Activated naive CD4-positive, alpha-beta T cell treated with Interleukin-2 at 50 U/mL for 16 hours (primary cell): Measurements from ENCODE around the gene FAM83E.
"Not testable (repeated sequence)": the region's sequence is repeated elsewhere in the genome, so short reads cannot be mapped to it uniquely, and the experiment has no call there.

Source experiments
- DNase-seq: peaks from one replicate; pipeline ENCODE4 v3.0.0-alpha.2; 2020

The FAM83E gene

DNA sequence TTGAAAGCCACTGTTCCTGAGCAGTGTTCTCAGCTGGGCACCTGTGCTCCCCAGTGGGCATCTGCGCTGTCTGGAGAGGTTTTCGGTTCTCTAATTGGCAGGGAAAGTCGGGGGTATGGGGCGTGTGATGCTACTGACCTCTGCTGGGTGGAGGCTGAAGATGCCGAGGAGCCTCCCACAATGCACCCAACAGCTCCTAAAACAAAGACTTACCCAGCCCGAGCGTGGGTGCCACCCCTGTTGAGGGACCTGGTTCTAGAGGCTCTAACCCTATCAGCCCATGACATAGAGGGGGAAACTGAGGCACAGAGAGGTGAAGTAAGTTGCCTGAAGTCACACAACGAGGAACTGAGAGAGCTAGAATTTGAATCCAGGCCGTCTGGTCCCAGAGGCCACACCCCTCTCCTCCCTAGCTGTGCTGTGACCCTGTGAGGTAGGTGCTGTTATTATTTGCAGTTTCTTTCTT, 6.0 kb downstream of the FAM83E start:
- DNase-seq: peak; percentile 58

DNA sequence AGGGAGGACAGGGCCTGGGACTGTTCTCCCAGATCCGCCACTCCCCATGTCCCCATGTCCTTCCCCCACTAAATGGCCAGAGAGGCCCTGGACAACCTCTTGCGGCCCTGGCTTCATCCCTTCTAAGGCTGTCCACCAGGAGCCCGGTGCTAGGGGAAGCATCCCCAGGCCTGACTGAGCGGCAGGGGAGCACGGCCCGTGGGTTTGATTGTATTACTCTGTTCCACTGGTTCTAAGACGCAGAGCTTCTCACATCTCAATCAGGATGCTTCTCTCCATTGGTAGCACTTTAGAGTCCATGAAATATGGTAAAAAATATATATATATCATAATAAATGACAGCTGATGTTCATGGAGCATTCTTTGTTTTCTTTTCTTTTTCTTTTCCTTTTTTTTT, 7.5 kb downstream of the FAM83E start:
- no peak for DNase-seq

DNA sequence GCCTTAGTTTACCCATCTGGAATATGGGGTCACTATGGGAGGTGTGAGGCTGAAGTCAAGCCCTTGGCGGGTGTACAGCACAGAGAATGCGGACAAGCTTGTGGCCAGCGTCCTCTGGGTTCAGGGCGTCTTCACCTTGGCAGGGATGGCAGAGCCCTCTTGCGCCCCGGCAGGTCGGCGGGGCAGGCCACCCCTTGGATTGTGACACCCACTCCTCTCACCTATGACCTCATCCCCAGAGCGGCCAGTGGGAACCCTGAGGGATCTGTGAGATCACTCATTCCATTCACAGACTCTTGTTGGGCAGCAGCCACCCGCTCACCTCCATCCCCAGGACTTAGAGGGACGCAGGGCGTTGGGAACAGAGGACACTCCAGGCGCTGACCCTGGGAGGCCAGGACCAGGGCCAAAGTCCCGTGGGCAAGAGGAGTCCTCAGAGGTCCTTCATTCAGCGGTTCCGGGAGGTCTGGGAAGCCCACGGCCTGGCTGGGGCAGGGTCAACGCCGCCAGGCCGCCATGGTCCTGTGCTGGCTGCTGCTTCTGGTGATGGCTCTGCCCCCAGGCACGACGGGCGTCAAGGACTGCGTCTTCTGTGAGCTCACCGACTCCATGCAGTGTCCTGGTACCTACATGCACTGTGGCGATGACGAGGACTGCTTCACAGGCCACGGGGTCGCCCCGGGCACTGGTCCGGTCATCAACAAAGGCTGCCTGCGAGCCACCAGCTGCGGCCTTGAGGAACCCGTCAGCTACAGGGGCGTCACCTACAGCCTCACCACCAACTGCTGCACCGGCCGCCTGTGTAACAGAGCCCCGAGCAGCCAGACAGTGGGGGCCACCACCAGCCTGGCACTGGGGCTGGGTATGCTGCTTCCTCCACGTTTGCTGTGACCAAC, 8.2 kb downstream of the FAM83E start, which contains the start of gene SPACA4:
Gene SPACA4 (plus strand): TSS at position 280 of the 896 bp plus-strand sequence. CDS start 237 bp downstream, at position 517.
- DNase-seq: no peak

DNA sequence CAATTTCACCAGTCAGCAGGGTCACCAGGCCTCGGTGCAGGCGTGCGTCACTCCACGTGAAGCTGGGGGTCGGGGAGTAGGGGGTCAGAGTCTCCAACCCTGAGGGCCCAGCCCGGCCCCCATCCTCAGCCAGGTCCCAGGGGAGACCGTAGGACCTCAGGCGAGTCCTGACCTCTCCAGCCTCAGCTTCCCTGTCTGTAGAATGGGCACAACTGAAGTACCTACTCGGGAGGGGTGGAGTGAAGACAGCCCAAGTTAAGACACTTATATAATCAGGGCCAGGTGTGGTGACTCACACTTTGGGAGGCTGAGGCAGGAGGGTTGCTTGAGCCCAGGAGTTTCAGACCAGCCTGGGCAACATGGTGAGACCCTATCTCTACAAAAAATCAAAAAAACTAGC, 11.0 kb downstream of the FAM83E start:
- no peak for DNase-seq

DNA sequence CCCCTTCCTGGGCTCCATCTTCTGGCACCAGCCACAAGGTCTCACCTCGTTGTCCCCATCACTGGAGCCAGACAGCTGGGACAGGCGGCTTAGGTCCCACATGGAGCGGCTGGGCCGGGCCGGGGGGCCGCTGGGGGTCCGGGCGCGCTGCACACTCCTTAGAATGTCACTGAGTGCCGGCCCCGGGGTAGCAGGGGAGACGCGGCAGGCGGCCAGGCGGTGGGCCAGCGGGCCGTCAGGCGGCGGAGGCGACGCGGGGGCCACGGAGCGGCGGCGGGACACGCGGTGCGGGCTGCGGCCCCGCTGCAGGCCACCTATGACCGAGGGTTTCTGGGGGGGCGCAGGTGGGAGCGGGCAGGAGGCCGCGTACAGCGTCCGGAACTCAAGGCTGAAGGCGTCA, 11.4 kb downstream of the FAM83E start:
- no peak for DNase-seq

DNA sequence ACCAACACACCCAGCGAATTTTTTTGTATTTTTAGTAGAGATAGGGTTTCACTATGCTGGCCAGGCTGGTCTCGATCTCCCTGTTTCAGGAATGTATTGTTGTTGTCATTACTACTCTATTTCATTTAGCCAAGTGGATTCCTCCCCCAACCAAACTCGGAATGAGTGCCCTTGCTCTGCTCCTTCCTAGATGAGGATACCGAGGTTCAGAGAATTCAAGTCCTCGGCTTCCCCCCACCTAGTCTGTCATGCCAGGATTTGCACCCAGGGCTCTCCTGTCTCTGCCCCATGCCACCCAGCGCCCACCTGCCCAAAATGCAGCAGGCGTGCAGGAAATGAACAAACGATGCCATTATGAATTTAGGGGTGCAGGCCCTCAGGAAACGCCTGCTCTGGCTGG, 11.9 kb downstream of the FAM83E start:
- no peak for DNase-seq

DNA sequence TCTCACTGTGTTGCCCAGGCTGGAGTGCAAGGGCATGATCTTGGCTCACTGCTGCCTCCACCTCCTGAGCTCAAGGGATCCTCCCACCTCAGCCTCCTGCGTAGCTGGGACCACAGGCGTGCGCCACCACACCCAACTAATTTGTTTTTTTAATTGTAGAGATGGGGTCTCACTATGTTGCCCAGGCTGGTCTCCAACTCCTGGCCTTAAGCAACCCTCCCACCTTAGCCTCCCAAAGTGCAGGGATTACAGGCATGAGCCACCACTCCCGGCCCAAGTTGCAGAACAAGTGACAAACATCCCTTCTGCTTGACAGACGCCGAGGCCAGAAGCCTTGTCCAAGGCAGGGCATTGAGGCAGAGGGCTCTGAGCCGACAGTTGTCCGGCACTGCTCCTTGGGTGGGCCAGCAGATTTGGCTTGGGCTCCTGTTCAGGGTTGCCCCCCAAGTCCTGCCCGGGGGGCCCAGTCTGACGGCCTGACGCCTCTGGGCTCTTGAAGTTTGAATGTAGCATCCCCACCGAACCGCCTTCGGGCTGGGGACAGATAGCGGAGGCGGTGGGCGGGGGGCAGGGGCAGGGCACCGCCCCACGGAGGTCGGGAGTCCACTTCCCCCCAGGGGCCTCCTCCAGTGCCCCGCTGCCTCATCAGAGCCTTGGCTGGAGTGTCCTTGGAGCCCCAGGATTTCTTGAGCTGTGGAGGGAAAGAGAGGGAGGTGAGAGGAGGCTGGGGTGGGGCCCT, 14.0 kb downstream of the FAM83E start:
- no peak for DNase-seq

DNA sequence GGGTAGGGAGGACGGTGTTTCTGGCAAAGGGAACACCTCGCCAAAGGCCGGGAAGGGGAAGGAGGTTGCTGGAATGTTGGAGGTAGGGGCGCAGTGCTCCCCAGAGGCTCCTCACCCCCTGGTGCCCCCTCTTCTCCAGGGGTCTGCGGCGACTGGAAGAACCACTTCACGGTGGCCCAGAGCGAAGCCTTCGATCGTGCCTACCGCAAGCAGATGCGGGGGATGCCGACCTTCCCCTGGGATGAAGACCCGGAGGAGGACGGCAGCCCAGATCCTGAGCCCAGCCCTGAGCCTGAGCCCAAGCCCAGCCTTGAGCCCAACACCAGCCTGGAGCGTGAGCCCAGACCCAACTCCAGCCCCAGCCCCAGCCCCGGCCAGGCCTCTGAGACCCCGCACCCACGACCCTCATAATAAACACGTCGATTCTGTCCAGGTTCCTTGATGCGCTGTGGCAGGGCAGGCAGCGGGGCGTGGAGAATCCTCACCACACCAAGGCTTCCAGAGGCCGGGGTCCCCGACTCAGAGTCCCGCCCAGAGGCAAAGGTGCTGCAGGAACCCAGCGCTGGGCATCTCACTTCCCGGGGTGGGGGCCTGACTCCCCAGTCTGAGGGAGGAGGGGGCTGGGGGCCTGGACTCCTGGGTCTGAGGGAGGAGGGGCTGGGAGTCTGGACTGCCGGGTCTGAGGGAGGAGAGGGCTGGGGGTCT, 15.7 kb downstream of the FAM83E start:
- no peak for DNase-seq

DNA sequence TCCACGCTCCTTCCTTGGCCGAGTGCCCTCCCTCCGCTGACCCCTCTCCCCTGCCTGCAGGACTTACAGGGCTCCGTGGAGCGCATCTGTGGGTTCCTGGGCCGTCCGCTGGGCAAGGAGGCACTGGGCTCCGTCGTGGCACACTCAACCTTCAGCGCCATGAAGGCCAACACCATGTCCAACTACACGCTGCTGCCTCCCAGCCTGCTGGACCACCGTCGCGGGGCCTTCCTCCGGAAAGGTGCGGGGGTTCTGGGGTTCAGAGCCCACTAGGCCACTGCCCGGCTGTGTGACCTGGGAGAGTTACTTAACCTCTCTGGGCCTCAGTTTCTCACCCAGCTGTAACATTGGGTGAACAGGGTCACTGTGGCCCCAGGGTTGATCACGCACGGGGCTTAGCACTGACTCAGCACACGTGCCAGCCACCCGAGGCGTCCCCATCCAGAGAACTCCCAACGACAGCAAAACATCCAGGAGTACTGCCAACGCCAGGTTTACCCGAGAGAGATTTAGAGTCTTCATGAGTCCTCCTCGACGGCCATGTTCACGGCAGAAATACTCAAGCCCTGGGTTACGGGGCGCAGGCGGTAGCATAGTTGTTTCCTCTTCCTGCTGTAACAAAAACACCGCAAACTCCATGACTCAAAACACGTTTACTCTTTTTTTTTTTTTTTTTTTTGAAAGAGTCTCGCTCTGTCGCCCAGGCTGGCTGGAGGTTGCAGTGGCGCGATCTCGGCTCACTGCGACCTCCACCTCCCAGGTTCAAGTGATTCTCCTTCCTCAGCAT, 18.0 kb downstream of the FAM83E start:
- peak; percentile 66 for DNase-seq

DNA sequence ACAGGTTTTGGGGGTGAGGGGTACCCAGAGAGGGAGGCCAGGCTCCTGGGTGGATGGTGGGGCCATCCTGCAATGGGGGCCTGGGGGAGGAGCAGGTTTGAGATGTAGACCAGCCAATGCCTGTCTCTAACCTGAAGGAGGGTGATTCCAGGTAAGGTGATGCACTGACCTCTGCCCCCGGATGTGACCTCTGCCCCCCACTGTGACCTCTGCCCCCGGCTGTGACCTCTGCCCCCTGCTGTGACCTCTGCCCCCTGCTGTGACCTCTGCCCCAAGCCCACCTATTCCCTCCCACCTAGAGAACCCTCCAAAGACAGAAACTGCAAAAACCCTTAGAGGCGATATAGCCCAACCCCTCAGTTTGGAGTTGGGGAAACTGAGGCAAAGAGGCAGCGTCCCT, 18.6 kb downstream of the FAM83E start:
- no peak for DNase-seq

DNA sequence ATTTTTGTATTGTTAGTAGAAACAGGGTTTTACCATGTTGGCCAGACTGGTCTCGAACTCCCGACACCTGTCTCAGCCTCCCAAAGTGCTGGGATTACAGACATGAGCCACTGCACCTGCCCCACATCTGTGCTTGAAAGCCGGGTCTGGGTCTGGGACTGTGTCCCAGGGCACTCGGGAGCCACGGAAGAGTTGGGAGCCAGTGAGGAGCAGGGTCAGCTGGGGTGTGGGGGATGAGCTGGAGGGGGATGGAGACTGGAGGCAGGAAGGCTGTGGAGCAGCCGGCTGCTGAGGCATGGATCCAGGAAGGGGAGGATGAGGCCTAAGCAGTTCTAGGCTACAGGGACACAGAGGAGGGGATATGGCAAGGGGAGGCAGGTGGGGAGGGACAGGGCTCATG, 19.0 kb downstream of the FAM83E start:
- DNase-seq: no peak

DNA sequence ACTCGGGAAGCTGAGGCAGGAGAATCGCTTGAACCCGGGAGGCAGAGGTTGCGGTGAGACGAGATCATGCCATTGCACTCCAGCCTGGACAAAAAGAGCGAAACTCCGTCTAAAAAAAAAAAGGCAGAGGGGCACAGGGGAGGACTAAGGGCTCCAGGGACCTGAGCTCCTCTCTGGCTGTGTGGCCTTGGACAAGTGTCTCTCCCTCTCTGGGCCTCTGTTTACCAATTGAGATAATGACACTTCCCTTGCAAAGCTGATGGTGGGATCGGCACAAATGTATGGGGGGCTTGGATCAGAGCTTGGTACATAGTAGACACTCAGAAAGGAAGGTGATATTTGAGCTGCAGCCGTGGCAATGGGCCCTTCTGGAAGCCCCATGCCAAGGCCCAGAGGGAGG, 19.7 kb downstream of the FAM83E start:
- no peak for DNase-seq

DNA sequence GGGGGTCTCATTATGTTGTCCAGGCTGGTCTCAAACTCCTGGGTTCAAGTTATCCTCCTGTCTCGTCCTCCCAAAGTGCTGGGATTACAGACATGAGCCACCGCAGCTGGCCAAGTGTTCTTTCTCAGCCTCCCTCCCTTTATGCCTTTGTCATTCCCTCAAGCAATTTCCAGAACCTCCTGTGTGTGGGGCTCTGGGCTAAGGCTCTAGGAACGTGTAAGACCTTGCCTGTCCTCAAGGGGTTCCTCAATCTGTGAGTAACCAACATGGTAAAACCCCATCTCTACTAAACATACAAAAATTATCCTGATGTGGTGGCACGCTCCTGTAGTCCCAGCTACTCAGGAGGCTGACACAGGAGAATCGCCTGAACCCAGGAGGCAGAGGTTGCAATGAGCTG, 23.9 kb downstream of the FAM83E start:
- no peak for DNase-seq

DNA sequence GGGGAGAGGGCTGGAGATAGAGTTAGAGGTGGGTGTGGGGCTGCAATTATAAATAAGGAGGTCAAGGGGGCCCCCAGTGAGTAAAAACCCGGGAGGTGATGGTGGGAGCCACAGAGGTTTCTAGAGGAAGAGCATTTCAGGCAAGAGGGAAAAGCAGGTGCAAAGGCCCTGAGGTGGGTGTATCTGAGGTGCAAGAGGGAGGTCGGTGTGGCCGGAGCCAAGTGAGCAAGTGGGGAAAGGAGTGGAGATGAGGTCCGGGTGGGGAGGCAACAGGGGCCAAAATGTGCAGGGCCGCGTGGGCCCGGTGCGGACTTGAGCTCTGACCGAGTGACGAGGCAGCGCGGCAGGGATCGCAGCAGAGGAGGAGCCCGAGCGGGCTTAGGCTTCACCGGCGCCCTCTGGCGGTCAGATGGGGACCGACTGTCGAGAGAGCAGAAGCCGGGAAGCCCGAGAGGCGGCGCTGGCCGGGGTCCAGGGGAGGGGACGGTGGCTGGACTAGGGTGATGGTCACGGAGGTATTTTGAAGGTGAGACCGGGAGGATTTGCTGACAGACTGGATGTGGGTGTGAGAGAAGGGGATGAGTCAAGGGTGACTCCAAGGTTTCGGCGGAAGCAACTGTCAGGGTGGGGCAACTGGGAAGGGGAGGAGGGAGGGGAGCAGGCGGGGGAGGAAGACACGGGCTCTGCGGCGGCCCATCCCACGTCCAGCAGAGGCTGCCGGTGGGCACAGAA, 26.0 kb downstream of the FAM83E start:
- peak; percentile 86 for DNase-seq

DNA sequence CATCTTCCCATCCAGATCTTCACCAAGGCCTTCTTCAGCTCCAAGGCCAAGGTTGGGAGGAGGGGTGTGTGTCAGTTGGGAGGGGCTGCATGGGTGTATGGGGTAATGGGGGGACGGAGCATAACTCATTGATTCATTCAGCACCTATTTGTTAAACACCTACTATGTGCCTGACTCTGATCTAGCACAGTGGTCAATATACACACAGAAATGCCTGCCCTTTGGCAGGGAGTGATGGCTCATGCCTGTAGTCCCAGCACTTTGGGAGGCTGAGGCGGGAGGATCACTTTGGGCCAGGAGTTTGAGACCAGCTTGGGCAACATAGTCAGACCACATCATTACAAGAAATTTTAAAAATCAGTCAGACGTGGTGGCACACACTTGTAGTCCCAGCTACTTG, 27.5 kb downstream of the FAM83E start:
- no peak for DNase-seq

DNA sequence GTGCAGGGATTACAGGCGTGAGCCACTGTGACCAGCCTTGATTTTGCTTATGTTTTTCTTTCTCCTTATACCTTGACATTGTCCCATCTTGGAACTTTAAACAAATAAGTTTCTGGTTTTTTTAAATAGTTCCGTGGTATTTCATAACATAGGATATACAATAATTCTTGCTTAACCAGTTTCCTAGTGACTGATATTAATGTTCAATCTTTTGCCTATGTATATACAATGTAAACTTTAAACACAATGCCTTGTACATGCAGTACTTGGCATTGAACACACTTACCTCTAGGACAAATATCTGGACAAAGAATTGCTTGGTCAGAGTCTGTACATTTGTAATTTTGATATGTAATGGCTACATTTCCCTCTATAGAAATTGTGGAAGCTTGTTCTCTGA, 32.7 kb downstream of the FAM83E start:
- no peak for DNase-seq

DNA sequence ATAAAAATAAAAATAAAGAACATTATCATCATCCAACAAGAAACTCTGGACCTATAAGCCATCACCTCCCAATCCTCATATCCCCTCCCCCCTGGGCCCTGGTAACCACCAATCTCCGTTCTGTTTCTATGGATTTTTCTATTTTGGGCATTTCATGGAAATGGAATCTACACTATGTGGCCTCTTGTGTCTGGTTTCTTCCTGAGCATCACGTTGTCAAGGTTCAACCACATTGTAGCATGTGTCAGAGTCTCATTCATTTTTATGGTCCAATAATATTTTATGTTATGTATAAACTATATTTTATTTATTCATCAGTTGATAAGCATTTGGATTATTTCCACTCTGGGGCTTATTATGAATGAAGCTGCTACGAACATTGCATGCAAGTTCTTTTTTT, 36.0 kb downstream of the FAM83E start:
- no peak for DNase-seq

DNA sequence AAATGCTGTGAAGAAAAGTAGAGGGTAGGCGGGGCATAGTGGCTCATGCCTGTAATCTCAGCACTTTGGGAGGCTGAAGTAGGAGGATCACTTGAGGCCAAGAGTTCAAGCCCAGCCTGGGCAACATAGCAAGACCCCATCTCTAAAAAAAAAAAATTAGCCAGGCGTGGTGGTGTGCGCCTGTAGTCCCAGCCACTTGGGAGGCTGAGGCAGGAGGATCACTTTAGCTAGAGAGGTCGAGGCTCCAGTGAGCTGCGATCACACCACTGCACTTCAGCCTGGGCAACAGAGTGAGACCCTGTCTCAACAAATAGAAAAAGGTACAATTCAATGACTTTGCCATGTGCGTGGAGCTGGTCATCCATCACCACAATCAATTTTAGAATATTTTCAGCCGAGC, 37.0 kb downstream of the FAM83E start:
- DNase-seq: not testable (repeated sequence)

DNA sequence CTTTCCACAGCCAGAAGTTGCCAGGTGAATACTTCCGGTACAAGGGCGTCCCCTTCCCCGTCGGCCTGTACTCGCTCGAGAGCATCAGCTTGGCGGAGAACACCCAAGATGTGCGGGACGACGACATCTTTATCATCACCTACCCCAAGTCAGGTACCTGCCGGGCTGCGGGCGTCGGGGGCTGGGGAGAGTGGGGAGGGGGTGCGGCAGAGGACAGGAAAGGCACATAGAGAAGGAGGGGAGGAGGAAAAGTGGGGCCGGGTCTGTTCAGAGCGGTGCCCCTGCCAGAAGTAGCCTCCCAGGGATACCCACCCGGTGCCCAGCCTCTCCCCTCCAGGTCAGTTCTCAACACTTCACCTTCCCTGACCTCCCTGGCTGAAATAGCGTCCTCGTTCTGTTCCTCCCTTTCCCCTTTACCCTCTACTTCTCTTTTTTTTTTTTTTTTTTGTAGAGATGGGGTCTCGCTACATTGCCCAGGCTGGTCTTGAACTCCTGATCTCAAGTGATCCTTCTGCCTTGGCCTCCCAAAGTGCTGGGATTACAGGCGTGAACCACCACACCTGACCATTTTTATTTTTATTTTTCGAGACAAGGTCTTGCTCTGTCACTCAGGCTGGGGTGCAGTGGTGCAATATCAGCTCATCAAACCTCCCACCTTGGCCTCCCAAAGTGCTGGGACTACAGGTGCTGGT, 38.8 kb downstream of the FAM83E start:
- no peak for DNase-seq

DNA sequence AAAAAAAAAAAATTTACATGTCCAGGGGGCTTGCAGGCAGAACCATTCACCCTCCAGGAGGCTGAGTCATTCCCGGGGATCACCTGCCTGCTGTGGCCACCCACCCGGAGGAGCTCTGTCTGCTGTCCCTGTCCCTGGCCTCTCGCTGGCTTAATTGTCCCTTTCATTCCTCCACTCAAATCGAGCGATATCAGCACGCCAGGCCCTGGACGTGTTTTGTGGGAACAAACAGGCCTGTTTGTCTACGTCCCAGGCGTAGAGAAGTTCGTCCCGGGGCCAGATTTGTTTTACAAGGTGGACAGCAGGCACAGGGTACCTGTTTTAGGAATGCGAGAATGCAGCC, 41.7 kb downstream of the FAM83E start:
- DNase-seq: no peak
